Measurements from ENCODE around the gene ADORA1.

Gene ADORA1

GRCh38 chr1:203173566-203173965 is 46.0 kb downstream of the ADORA1 start:
- TF ChIP-seq CTCF (IDR thresholded peaks at IDR 0.05; ENCODE audit: low read depth, low read length, missing control alignments) = no peak
- H3K4me3 ChIP-seq (ENCODE audit: low read depth, low read length) = no peak overlapping the region
- peak; percentile 12 for DNase-seq (ENCODE audit: low read depth)

GRCh38 chr1:203174324-203174985 is 46.9 kb downstream of the ADORA1 start:
- no peak for DNase-seq (ENCODE audit: low read depth)
- H3K4me3 ChIP-seq (ENCODE audit: low read depth, low read length) = no peak overlapping the region
- TF ChIP-seq CTCF (IDR thresholded peaks at IDR 0.05; ENCODE audit: low read depth, low read length, missing control alignments) = no peak

- no peak for TF ChIP-seq CTCF (IDR thresholded peaks at IDR 0.05; ENCODE audit: low read depth, low read length, missing control alignments)
Observed at GRCh38 chr1:203175237-203175826, 47.8 kb downstream of the ADORA1 start, which contains the start of gene MYBPH. Gene MYBPH (minus strand): TSS chr1:203175826. CDS start chr1:203175755, 71 bp downstream.

GRCh38 chr1:203175827-203176241 is 48.3 kb downstream of the ADORA1 start:
- no peak overlapping the region for H3K4me3 ChIP-seq (ENCODE audit: low read depth, low read length)
- no peak for DNase-seq (ENCODE audit: low read depth)
- TF ChIP-seq CTCF (IDR thresholded peaks at IDR 0.05; ENCODE audit: low read depth, low read length, missing control alignments) = no peak

More at GRCh38 chr1:203175237-203175826, 47.8 kb downstream of the ADORA1 start, which contains the start of gene MYBPH:
- no peak for DNase-seq (ENCODE audit: low read depth)
- no peak within 1 kb of the TSS for H3K4me3 ChIP-seq (ENCODE audit: low read depth, low read length)

GRCh38 chr1:203176273-203177035 is 48.9 kb downstream of the ADORA1 start:
- DNase-seq (ENCODE audit: low read depth) = no peak
- TF ChIP-seq CTCF (IDR thresholded peaks at IDR 0.05; ENCODE audit: low read depth, low read length, missing control alignments) = no peak
- H3K4me3 ChIP-seq (ENCODE audit: low read depth, low read length) = no peak overlapping the region

- TF ChIP-seq CTCF (IDR thresholded peaks at IDR 0.05; ENCODE audit: low read depth, low read length, missing control alignments) = no peak
- no peak overlapping the region for H3K4me3 ChIP-seq (ENCODE audit: low read depth, low read length)
- no peak for DNase-seq (ENCODE audit: low read depth)
Observed at GRCh38 chr1:203177036-203177405, 49.5 kb downstream of the ADORA1 start.
